ENCODE data around the gene DAPP1. TPM values are rescaled to one million over a fixed set of nuclear protein-coding genes. Genes with fewer than 3 reads are reported as not detected.

Gene DAPP1
- total and polyA plus RNA-seq, 2 experiments from 2014 or later = not detected

GRCh38 chr4:99917575-99917974, 100.9 kb downstream of the DAPP1 start (continued):
- TF ChIP-seq REST (IDR thresholded peaks at IDR 0.05; ENCODE audit: unreplicated experiment) (no peak), JUNB (IDR thresholded peaks at IDR 0.05; ENCODE audit: unreplicated experiment) (no peak), POLR2AphosphoS5 (IDR thresholded peaks at IDR 0.05; ENCODE audit: low read depth) (no peak), CREB1 (CRISPR knock-in tag; IDR thresholded peaks at IDR 0.05; ENCODE audit: low read depth) (no peak)

- Histone ChIP-seq H3F3A (replicated peaks; ENCODE audit: low read depth) (no peaks in the 10 kb centered on the region), H3K36me3 (ENCODE audit: insufficient read depth) (peaks cover 12% of the 10 kb centered on the region; the same call in 1 of the 2 replicates), H3K4me3 (no peak overlapping the region), H3K4me2 (no peak overlapping the region), H3K79me2 (replicated peaks; ENCODE audit: insufficient read depth) (no peaks in the 10 kb centered on the region), H3K27ac (ENCODE audit: low read depth) (no peak overlapping the region), H3K27me3 (ENCODE audit: insufficient read depth) (no peaks in the 10 kb centered on the region), H3K4me1 (ENCODE audit: insufficient read depth) (no peaks in the 10 kb centered on the region), H4K20me1 (replicated peaks; ENCODE audit: insufficient read depth) (no peaks in the 10 kb centered on the region; the same call in 1 of the 2 replicates), H2AFZ (no peak overlapping the region), H3K9me2 (ENCODE audit: insufficient read depth) (no peaks in the 10 kb centered on the region)
- Mint-ChIP-seq H3K9me3 (no peaks in the 10 kb centered on the region), H3K36me3 (ENCODE audit: low read depth) (peaks cover 32% of the 10 kb centered on the region), H3K27ac (no peak overlapping the region), H3K4me1 (no peaks in the 10 kb centered on the region), H3K27me3 (ENCODE audit: insufficient read depth, low read depth, poor library complexity) (no peaks in the 10 kb centered on the region), H3K4me3 (no peak overlapping the region)
- no peak; the same call in 2 of the 3 replicates for ATAC-seq
- no peak for DNase-seq (ENCODE audit: low spot score)
- no peak for TF ChIP-seq CTCF (conservative IDR thresholded peaks at IDR 0.05; ENCODE audit: low read depth in 2 of 2)
- no peak for TF ChIP-seq EZH2 (IDR thresholded peaks at IDR 0.05; ENCODE audit: low read depth, unreplicated experiment)
- TF ChIP-seq ETS1 (IDR thresholded peaks at IDR 0.05) = no peak
- TF ChIP-seq ZNF114 (CRISPR knock-in tag; IDR thresholded peaks at IDR 0.05) = no peak
- no peak for TF ChIP-seq CREB1 (CRISPR knock-in tag; IDR thresholded peaks at IDR 0.05; ENCODE audit: low read depth)
- no peak for TF ChIP-seq ZNF462 (CRISPR knock-in tag; IDR thresholded peaks at IDR 0.05)
- no peak for TF ChIP-seq JUNB (IDR thresholded peaks at IDR 0.05; ENCODE audit: unreplicated experiment)
- TF ChIP-seq POLR2AphosphoS5 (IDR thresholded peaks at IDR 0.05; ENCODE audit: low read depth) = no peak
- TF ChIP-seq NANOG (IDR thresholded peaks at IDR 0.05; ENCODE audit: borderline replicate concordance) = no peak
Measured at GRCh38 chr4:99918656-99919055, 102.0 kb downstream of the DAPP1 start.

Data from GM23338 (cell line).